Kidney epithelial cell (primary cell): ENCODE data around the gene RIPOR3. TPM values are rescaled to one million over a fixed set of nuclear protein-coding genes. Genes with fewer than 3 reads are reported as not detected.

Experiments
- DNase-seq: peaks from one replicate; pipeline ENCODE4 v3.0.0-alpha.2; 2010; ENCODE audit warnings: low read depth
- H3K27me3 ChIP-seq: 2 replicates; pipeline ENCODE4 v1.6.0; 2011; ENCODE audit warnings: low read length; ENCODE audit not compliant: control insufficient read depth, insufficient read depth
- H3K36me3 ChIP-seq: 2 replicates; pipeline ENCODE4 v1.5.1; 2011; ENCODE audit warnings: low read length; ENCODE audit not compliant: control insufficient read depth, insufficient read depth
- H3K4me3 ChIP-seq: 2 replicates; pipeline ENCODE4 v1.5.1; 2011; ENCODE audit warnings: low read depth, mild to moderate bottlenecking, control low read depth, low read length
- CTCF ChIP-seq: IDR thresholded peaks from 2 replicates; pipeline ENCODE4 v1.5.1; 2011; ENCODE audit warnings: mild to moderate bottlenecking, moderate library complexity, low read length, control low read depth, inconsistent platforms; ENCODE audit not compliant: insufficient read depth, poor library complexity, severe bottlenecking
- total RNA-seq: library from RNA; depleted of rRNA; stranded (reverse); fragments of >200 nt; gene quantifications from 2 replicates; pipeline ENCODE4 v1.2.3, GENCODE V29; 2015

Gene RIPOR3
- total RNA-seq, 1 donor from 2014 or later = 0.08 TPM

DNA sequence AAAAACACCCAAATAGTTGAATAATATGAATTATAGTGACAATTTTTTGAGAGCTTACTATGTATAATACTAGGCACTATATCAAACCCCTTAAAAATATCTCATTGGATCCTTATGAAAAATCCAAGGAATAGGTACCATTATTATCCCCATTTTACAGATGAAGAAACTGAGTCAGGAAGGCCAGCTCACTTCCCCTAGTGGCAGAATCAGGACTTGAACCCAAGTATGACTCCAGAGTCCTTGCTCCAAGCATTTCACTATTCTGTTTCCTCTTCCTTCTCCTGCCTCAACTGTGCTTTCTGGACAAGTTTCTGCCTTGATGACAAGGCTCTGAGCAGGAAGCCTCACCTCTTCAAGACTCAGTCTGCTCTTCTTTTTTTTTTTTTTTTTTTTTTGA is 29.2 kb upstream of the RIPOR3 start:
- DNase-seq = no peak
- H3K27me3 ChIP-seq = no peaks in the 10 kb centered on the region
- H3K4me3 ChIP-seq = no peak overlapping the region
- no peaks in the 10 kb centered on the region for H3K36me3 ChIP-seq
- no peak for TF ChIP-seq CTCF

DNA sequence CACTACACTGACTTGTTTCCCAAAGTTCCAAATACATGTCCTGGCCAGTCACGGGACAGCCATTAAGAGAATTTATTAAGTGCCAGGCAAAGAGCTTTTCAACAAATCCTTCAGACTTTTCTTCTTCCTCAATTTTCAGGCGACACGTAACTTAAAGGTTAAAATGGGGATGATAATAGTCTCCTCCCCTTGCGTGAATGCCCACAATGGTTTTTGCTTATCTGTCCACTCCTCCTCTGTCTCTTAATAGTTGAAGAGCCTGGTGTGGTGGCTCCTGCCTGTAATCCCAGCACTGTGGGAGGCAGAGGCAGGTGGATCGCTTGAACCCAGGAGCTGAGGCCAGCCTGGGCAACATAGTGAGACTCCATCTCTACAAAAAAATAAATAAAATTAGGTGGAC is 28.7 kb upstream of the RIPOR3 start:
- no peak for DNase-seq

DNA sequence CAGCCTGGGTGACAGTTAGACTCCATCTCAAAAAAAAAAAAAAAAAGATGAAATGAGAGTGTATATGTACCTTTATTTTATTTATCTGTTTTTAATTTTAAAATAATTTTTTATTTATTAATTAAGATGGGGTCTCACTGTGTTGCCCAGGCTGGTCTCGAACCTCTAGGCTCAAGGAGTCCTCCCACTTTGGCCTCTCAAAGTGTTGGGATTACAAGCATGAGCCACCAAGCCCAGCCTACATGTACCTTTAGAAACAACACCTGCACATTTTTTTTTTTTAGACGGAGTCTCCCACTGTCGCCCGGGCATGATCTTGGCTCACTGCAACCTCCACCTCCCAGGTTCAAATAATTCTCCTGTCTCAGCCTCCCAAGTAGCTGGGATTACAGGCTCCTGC is 28.0 kb upstream of the RIPOR3 start:
- TF ChIP-seq CTCF = no peak
- Histone ChIP-seq H3K27me3 (no peaks in the 10 kb centered on the region), H3K36me3 (no peaks in the 10 kb centered on the region), H3K4me3 (no peak overlapping the region)
- DNase-seq = no peak

More for the DNA sequence above, 28.7 kb upstream of the RIPOR3 start:
- Histone ChIP-seq H3K36me3 (no peaks in the 10 kb centered on the region), H3K4me3 (no peak overlapping the region), H3K27me3 (no peaks in the 10 kb centered on the region)
- TF ChIP-seq CTCF = no peak

GRCh38 chr20:50717974-50718761 is 26.8 kb upstream of the RIPOR3 start:
- peak; percentile 6 for TF ChIP-seq CTCF
- Histone ChIP-seq H3K27me3 (no peaks in the 10 kb centered on the region), H3K4me3 (no peak overlapping the region), H3K36me3 (no peaks in the 10 kb centered on the region)
- DNase-seq = no peak

- Histone ChIP-seq H3K4me3 (no peak overlapping the region), H3K36me3 (no peaks in the 10 kb centered on the region), H3K27me3 (no peaks in the 10 kb centered on the region)
- no peak for TF ChIP-seq CTCF
- DNase-seq = no peak
Observed at GRCh38 chr20:50717312-50717711, 26.0 kb upstream of the RIPOR3 start.

GRCh38 chr20:50716518-50716917 is 25.2 kb upstream of the RIPOR3 start:
- no peaks in the 10 kb centered on the region for H3K27me3 ChIP-seq
- DNase-seq = no peak
- H3K36me3 ChIP-seq = no peaks in the 10 kb centered on the region
- no peak for TF ChIP-seq CTCF
- no peak overlapping the region for H3K4me3 ChIP-seq
